ENCODE measurements around the gene EXOC1.

Gene EXOC1

DNA sequence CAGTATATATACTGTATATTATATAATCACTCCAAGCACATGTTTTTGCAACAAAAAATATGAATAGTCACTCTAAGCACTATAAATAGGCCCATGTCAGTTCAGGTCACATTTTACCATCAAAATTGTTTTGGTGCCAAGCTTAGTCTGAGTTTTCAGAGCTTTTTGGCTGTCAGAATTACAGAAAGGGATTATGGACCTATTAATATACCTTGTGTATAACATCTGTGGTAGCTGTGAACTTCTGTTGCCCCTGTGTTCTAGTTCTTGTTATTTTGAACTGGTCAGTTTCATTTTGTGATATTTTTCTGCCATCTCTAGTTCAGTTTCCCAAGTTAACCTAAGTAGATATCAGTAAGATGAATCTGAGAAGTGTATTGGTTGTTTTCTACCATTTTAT lies 22.9 kb downstream of the EXOC1 start:
- Histone ChIP-seq H3K27ac (ENCODE audit: low read depth, low read length, poor library complexity, severe bottlenecking) (no peak overlapping the region), H2AFZ (ENCODE audit: low read length) (no peak overlapping the region), H3K27me3 (ENCODE audit: insufficient read depth, low read length) (no peaks in the 10 kb centered on the region), H3K9ac (ENCODE audit: low read length) (no peak overlapping the region), H3K36me3 (ENCODE audit: insufficient read depth, low read length) (peaks cover 40% of the 10 kb centered on the region), H3K4me1 (ENCODE audit: insufficient read depth, low read length, severe bottlenecking) (no peaks in the 10 kb centered on the region), H3K4me3 (ENCODE audit: low read depth, low read length, poor library complexity, severe bottlenecking) (no peak overlapping the region), H3K9me3 (ENCODE audit: low read length) (no peaks in the 10 kb centered on the region), H4K20me1 (ENCODE audit: insufficient read depth, low read length) (no peaks in the 10 kb centered on the region), H3K4me2 (ENCODE audit: low read length) (no peak overlapping the region), H3F3A (ENCODE audit: insufficient read depth, low read length) (no peaks in the 10 kb centered on the region), H3K79me2 (ENCODE audit: insufficient read depth, low read length) (no peaks in the 10 kb centered on the region), H3K9me2 (ENCODE audit: low read depth, low read length) (no peaks in the 10 kb centered on the region)
- TF ChIP-seq, protein P1, sequence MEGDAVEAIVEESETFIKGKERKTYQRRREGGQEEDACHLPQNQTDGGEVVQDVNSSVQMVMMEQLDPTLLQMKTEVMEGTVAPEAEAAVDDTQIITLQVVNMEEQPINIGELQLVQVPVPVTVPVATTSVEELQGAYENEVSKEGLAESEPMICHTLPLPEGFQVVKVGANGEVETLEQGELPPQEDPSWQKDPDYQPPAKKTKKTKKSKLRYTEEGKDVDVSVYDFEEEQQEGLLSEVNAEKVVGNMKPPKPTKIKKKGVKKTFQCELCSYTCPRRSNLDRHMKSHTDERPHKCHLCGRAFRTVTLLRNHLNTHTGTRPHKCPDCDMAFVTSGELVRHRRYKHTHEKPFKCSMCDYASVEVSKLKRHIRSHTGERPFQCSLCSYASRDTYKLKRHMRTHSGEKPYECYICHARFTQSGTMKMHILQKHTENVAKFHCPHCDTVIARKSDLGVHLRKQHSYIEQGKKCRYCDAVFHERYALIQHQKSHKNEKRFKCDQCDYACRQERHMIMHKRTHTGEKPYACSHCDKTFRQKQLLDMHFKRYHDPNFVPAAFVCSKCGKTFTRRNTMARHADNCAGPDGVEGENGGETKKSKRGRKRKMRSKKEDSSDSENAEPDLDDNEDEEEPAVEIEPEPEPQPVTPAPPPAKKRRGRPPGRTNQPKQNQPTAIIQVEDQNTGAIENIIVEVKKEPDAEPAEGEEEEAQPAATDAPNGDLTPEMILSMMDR (IDR thresholded peaks at IDR 0.05; ENCODE audit: low read length) = no peak
- TF ChIP-seq EZH2 (IDR thresholded peaks at IDR 0.05; ENCODE audit: borderline replicate concordance, low read length) = no peak

DNA sequence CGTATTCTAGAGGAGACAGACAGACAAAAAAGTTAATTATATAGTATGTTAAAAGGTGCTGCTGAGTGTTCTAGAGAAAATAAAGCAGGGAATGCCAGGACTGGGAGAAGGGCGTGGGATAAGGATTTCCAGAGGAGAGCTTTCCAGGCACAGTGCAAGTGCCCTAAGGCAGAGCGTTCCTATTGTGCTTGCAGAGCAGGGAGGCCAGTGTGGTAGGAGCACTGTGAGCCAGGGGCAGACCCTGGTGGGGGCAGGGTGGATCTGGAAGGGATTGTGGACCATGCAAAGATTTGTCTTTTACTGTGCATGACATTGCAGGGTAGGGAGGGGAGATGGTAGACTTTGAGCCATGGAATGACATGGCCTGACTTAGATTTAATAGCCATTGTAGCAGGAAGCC lies 25.8 kb downstream of the EXOC1 start:
- Histone ChIP-seq H3K36me3 (ENCODE audit: insufficient read depth, low read length) (peaks cover 33% of the 10 kb centered on the region), H3K9me3 (ENCODE audit: low read length) (no peaks in the 10 kb centered on the region), H3K9ac (ENCODE audit: low read length) (no peak overlapping the region), H3K79me2 (ENCODE audit: insufficient read depth, low read length) (no peaks in the 10 kb centered on the region), H3K27ac (ENCODE audit: low read depth, low read length, poor library complexity, severe bottlenecking) (no peak overlapping the region), H3K9me2 (ENCODE audit: low read depth, low read length) (no peaks in the 10 kb centered on the region), H3F3A (ENCODE audit: insufficient read depth, low read length) (no peaks in the 10 kb centered on the region), H3K4me1 (ENCODE audit: insufficient read depth, low read length, severe bottlenecking) (no peaks in the 10 kb centered on the region), H2AFZ (ENCODE audit: low read length) (no peak overlapping the region), H3K4me3 (ENCODE audit: low read depth, low read length, poor library complexity, severe bottlenecking) (no peak overlapping the region), H3K4me2 (ENCODE audit: low read length) (no peak overlapping the region), H4K20me1 (ENCODE audit: insufficient read depth, low read length) (no peaks in the 10 kb centered on the region), H3K27me3 (ENCODE audit: insufficient read depth, low read length) (no peaks in the 10 kb centered on the region)
- no peak for TF ChIP-seq EZH2 (IDR thresholded peaks at IDR 0.05; ENCODE audit: borderline replicate concordance, low read length)
- TF ChIP-seq, protein P1 (IDR thresholded peaks at IDR 0.05; ENCODE audit: low read length) = no peak

DNA sequence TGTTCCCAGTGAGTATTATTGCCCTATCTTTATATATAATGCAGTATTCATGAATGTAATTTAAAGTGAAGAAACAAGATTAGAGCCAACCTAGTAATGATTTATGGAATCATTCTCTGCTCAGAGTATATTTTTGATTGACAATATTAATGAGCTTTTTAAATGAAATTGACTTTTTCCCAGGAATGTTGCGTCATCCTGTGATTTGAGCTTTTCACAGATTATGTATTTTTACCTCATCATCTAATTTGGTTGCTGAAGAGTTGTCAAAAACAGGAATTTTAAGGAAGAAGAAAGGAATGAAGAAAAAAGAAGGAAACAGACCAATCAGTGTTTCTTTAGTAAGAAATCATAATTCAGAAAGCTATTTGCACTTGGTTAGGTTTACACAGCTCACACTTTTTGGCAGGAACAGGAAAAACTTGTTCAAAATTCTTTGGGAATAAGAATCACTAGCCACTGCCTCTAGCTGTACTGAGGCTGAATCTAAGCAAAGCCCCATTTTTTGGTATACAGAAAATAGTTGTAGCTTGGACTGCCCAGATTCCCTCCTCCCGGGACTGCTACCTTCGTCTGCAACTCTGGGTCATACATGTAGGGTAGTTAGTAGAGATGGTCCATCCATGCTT lies 27.3 kb downstream of the EXOC1 start:
- Histone ChIP-seq H3K36me3 (ENCODE audit: insufficient read depth, low read length) (peaks cover 33% of the 10 kb centered on the region), H3K79me2 (ENCODE audit: insufficient read depth, low read length) (no peaks in the 10 kb centered on the region), H3K4me3 (ENCODE audit: low read depth, low read length, poor library complexity, severe bottlenecking) (no peak overlapping the region), H3K4me1 (ENCODE audit: insufficient read depth, low read length, severe bottlenecking) (no peaks in the 10 kb centered on the region), H3K4me2 (ENCODE audit: low read length) (no peak overlapping the region), H3K9ac (ENCODE audit: low read length) (no peak overlapping the region), H3F3A (ENCODE audit: insufficient read depth, low read length) (no peaks in the 10 kb centered on the region), H3K27me3 (ENCODE audit: insufficient read depth, low read length) (no peaks in the 10 kb centered on the region), H3K27ac (ENCODE audit: low read depth, low read length, poor library complexity, severe bottlenecking) (no peak overlapping the region), H3K9me2 (ENCODE audit: low read depth, low read length) (no peaks in the 10 kb centered on the region), H4K20me1 (ENCODE audit: insufficient read depth, low read length) (no peaks in the 10 kb centered on the region), H2AFZ (ENCODE audit: low read length) (no peak overlapping the region), H3K9me3 (ENCODE audit: low read length) (no peaks in the 10 kb centered on the region)
- TF ChIP-seq, protein P1 (IDR thresholded peaks at IDR 0.05; ENCODE audit: low read length) = no peak
- TF ChIP-seq EZH2 (IDR thresholded peaks at IDR 0.05; ENCODE audit: borderline replicate concordance, low read length) = no peak

Measured in OCI-LY1 (cell line).